H1 (cell line): Measurements from ENCODE around the gene SNRPB.

ENCODE experiments used
- ASH2L ChIP-seq: fragments of 200-600, 300-600 bp; sonication (generic); IDR thresholded peaks from one replicate; pipeline ENCODE4 v1.7.1; 2017; ENCODE audit warnings: low read length
- ATF3 ChIP-seq: IDR thresholded peaks from 2 replicates; pipeline ENCODE4 v1.6.1; 2011; ENCODE audit warnings: low read depth, mild to moderate bottlenecking, low read length; ENCODE audit not compliant: insufficient read depth
- CBX8 ChIP-seq: fragments of 300-800, 300-1000 bp; sonication (generic); IDR thresholded peaks from 2 replicates; pipeline ENCODE4 v1.7.1; 2016; ENCODE audit warnings: low read depth, low read length, borderline replicate concordance
- CHD1 ChIP-seq: IDR thresholded peaks from 2 replicates; pipeline ENCODE4 v1.6.1; 2012; ENCODE audit warnings: low read depth, low read length, improper control_type of control experiment
- CTCF ChIP-seq, 3 experiments: IDR thresholded peaks; 1 replicate in 2 of 3; 2 replicates in 1 of 3; pipeline versions ENCODE4 v1.5.1 to v1.6.1; 2011; ENCODE audit warnings: low read length in 3 of 3, mild to moderate bottlenecking in 3 of 3, inconsistent platforms in 2 of 3, low read depth in 1 of 3, moderate library complexity in 1 of 3; ENCODE audit not compliant: insufficient read depth in 1 of 3; ENCODE audit errors: control extremely low read depth in 1 of 3
- E2F6 ChIP-seq: IDR thresholded peaks from 2 replicates; pipeline ENCODE4 v1.6.1; 2012; ENCODE audit warnings: inconsistent platforms
- EZH2 ChIP-seq: fragments of 200-600 bp; sonication (generic); IDR thresholded peaks from 2 replicates; pipeline ENCODE4 v1.7.1; 2012; ENCODE audit warnings: low read depth, mild to moderate bottlenecking, moderate library complexity, low read length, inconsistent platforms; ENCODE audit not compliant: severe bottlenecking
- JUN ChIP-seq: IDR thresholded peaks from 2 replicates; pipeline ENCODE4 v1.6.1; 2011; ENCODE audit warnings: low read depth, mild to moderate bottlenecking, improper control_type of control experiment, low read length
- JUND ChIP-seq: IDR thresholded peaks from 2 replicates; pipeline ENCODE4 v1.6.1; 2011; ENCODE audit warnings: mild to moderate bottlenecking, improper control_type of control experiment, low read length
- PHF8 ChIP-seq: fragments of 200-600 bp; sonication (generic); conservative IDR thresholded peaks from 2 replicates; pipeline ENCODE4 v1.7.1; 2012; ENCODE audit warnings: low read depth, mild to moderate bottlenecking, inconsistent platforms, low read length, moderate library complexity
- POLR2A ChIP-seq, 2 experiments: IDR thresholded peaks; 1 replicate in 1 of 2; 2 replicates in 1 of 2; pipeline ENCODE4 v1.6.1; 2011; ENCODE audit warnings: low read depth in 2 of 2, low read length in 2 of 2, mild to moderate bottlenecking in 2 of 2; ENCODE audit errors: control extremely low read depth in 1 of 2
- SP1 ChIP-seq: IDR thresholded peaks from 2 replicates; pipeline ENCODE4 v1.6.1; 2011; ENCODE audit warnings: low read depth, low read length
- SUZ12 ChIP-seq: fragments of 200-600 bp; sonication (generic); IDR thresholded peaks from 2 replicates; pipeline ENCODE4 v1.6.1; 2012; ENCODE audit warnings: mild to moderate bottlenecking, inconsistent platforms, low read length, moderate library complexity, mixed read lengths
- YY1 ChIP-seq: IDR thresholded peaks from 2 replicates; pipeline ENCODE4 v1.6.1; 2011; ENCODE audit warnings: low read depth, mild to moderate bottlenecking, low read length

GRCh38 chr20:2508631-2509467 is 38.3 kb upstream of the SNRPB start, which contains the start of gene ZNF343:
- no peak for TF ChIP-seq POLR2A (IDR thresholded peaks at IDR 0.05; ENCODE audit: control extremely low read depth in 1 of 2, low read depth in 2 of 2, low read length in 2 of 2)
- TF ChIP-seq CTCF (IDR thresholded peaks at IDR 0.05; ENCODE audit: control extremely low read depth in 1 of 3, insufficient read depth in 1 of 3, low read depth in 1 of 3, low read length in 3 of 3): no peak
- no peak for TF ChIP-seq CBX8
- TF ChIP-seq EZH2: no peak
- TF ChIP-seq PHF8: peak; percentile 31; the same call in 1 of the 2 replicates
- no peak for TF ChIP-seq JUN
- TF ChIP-seq ATF3: no peak
- TF ChIP-seq SUZ12: no peak
- TF ChIP-seq JUND: no peak
- no peak for TF ChIP-seq SP1
- no peak for TF ChIP-seq YY1
- no peak for TF ChIP-seq E2F6
- no peak for TF ChIP-seq CHD1
- no peak for TF ChIP-seq ASH2L
